Activated effector memory CD4-positive, alpha-beta T cell treated with anti-CD3 and anti-CD28 coated beads, Interleukin-2, amount 50 U/mL, for 16 hours (primary cell): ENCODE results near the gene APIP.

Experiments
- DNase-seq: peaks from one replicate; pipeline ENCODE4 v3.0.0-alpha.2; 2020

APIP gene

GRCh38 chr11:34916015-34916842 is at the start of gene APIP, which contains the start of gene PDHX:
Gene APIP, minus strand, starts transcription at chr11:34916379. Its CDS starts 95 bp downstream, at chr11:34916284.
Gene PDHX, plus strand, starts transcription at chr11:34916618. Its CDS starts 38 bp downstream, at chr11:34916656.
- DNase-seq = peak; percentile 98

GRCh38 chr11:34964610-34965331 is 48.6 kb upstream of the APIP start:
- no peak for DNase-seq

GRCh38 chr11:34963351-34963750 is 47.2 kb upstream of the APIP start:
- no peak for DNase-seq

- DNase-seq = no peak
Measured at GRCh38 chr11:34962034-34962433, 45.9 kb upstream of the APIP start.

GRCh38 chr11:34960277-34960676 is 44.1 kb upstream of the APIP start:
- no peak for DNase-seq

GRCh38 chr11:34959770-34960169 is 43.6 kb upstream of the APIP start:
- DNase-seq = no peak

GRCh38 chr11:34957606-34958005 is 41.4 kb upstream of the APIP start:
- no peak for DNase-seq

- no peak for DNase-seq
Measured at GRCh38 chr11:34957206-34957605, 41.0 kb upstream of the APIP start.

GRCh38 chr11:34953955-34954354 is 37.8 kb upstream of the APIP start:
- no peak for DNase-seq

- no peak for DNase-seq
Measured at GRCh38 chr11:34948696-34949095, 32.5 kb upstream of the APIP start.

GRCh38 chr11:34944692-34945091 is 28.5 kb upstream of the APIP start:
- no peak for DNase-seq

GRCh38 chr11:34941688-34942087 is 25.5 kb upstream of the APIP start:
- no peak for DNase-seq

GRCh38 chr11:34940026-34940677 is 24.0 kb upstream of the APIP start:
- no peak for DNase-seq

GRCh38 chr11:34938611-34939010 is 22.4 kb upstream of the APIP start:
- DNase-seq = no peak

GRCh38 chr11:34936945-34937629 is 20.9 kb upstream of the APIP start:
- DNase-seq = no peak

GRCh38 chr11:34929794-34930763 is 13.9 kb upstream of the APIP start:
- no peak for DNase-seq

- no peak for DNase-seq
Measured at GRCh38 chr11:34928960-34929680, 12.9 kb upstream of the APIP start.

- DNase-seq = no peak
Measured at GRCh38 chr11:34928268-34928959, 12.2 kb upstream of the APIP start.

- no peak for DNase-seq
Measured at GRCh38 chr11:34926831-34927132, 10.6 kb upstream of the APIP start.

GRCh38 chr11:34926101-34926830 is 10.1 kb upstream of the APIP start:
- DNase-seq = no peak
